Calu3 (cell line): ENCODE results near the gene UGT1A7. TPM values are rescaled to one million over a fixed set of nuclear protein-coding genes. Genes with fewer than 3 reads are reported as not detected.
A peak's percentile ranks its signal among the peaks of the same experiment; 100 is the strongest.
"Not testable (repeated sequence)": the region's sequence is repeated elsewhere in the genome, so short reads cannot be mapped to it uniquely, and the experiment has no call there.

Experiments
- BruUV-seq: library from RNA; stranded (reverse); fragments of 400-500 nt; replicated peaks from 2 replicates; lab custom pipeline; 2021; lab: Mats Ljungman, UMichigan
- CTCF ChIA-PET: fragments of 300-600 bp; sonication (Branson Sonifier 250); formaldehyde crosslinking; loops from one replicate; lab custom pipeline; 2022; ENCODE audit warnings: antibody characterized with exemption; lab: Charles Lee
- DNase-seq: peaks from one replicate; pipeline ENCODE4 v3.0.0; 2022
- H3K27ac Mint-ChIP-seq: one replicate; pipeline ENCODE4 v1.8.0; 2022; ENCODE audit warnings: mixed read lengths; ENCODE audit not compliant: unreplicated experiment
- H3K27me3 Mint-ChIP-seq: one replicate; pipeline ENCODE4 v1.8.0; 2022; ENCODE audit warnings: mixed read lengths; ENCODE audit not compliant: unreplicated experiment
- H3K36me3 Mint-ChIP-seq: one replicate; pipeline ENCODE4 v1.8.0; 2022; ENCODE audit warnings: mild to moderate bottlenecking, moderate library complexity, mixed read lengths; ENCODE audit not compliant: insufficient read depth, unreplicated experiment
- H3K4me1 Mint-ChIP-seq: one replicate; pipeline ENCODE4 v1.8.0; 2022; ENCODE audit warnings: mild to moderate bottlenecking, low read depth, mixed read lengths; ENCODE audit not compliant: unreplicated experiment
- H3K4me3 Mint-ChIP-seq: one replicate; pipeline ENCODE4 v1.8.0; 2022; ENCODE audit warnings: mild to moderate bottlenecking, low read depth, moderate library complexity, mixed read lengths; ENCODE audit not compliant: unreplicated experiment
- H3K9me3 Mint-ChIP-seq: one replicate; pipeline ENCODE4 v1.8.0; 2022; ENCODE audit warnings: low read depth, mixed read lengths; ENCODE audit not compliant: unreplicated experiment
- intact Hi-C: fragments of 100-400 bp; cut with micrococcal nuclease; formaldehyde crosslinking; loops from one replicate; pipeline ENCODE4 v1.10.0; 2022; ENCODE audit not compliant: unreplicated experiment
- total RNA-seq: library from RNA; stranded (reverse); gene quantifications from 2 replicates; pipeline ENCODE4 v1.2.3, GENCODE V29; 2022
- TF ChIP-seq, protein P1 (sequence below): fragments of 200-600 bp; IDR thresholded peaks from one replicate; pipeline ENCODE4 v1.8.0; 2022; ENCODE audit warnings: antibody characterized with exemption; ENCODE audit not compliant: unreplicated experiment

Gene UGT1A7
- total RNA-seq, 1 experiment from 2014 or later = 7.2 TPM

DNA sequence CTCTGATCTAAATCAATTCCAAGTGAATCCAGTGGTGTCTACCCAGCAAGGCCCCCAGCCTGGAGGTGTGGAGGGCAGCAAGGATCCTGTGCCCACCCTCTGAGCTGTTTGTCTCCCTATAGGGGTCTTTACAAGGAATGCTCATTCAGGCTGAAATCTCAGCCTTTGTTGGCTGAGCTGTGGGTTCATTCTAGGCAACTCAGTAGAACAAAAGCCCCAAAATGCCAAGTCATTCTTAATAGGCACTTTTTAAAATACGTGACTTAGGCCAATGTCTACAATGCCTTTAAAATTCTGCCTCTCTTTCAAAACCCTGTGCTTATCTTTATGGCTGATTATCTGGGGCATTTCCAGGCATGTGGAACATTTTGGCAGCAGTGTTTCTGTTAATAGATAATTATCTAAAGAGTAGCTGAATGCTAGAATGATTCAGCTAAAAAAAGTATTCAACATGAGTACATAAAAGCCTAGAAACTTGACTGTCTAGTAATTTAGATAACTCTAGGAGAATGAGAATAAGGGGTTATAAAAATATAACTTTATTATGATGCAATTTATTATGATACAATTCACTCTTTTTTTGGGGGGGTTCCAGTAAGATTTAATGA lies 18.4 kb downstream of the UGT1A7 start:
- CTCF ChIA-PET = interaction anchor here (0.8 to 1.2 kb wide), 2 partner anchors 9 to 60 kb away, joined by 4 read pairs; partner anchors contain the start of gene UGT1A1
- no TSS peak for BruUV-seq
- Mint-ChIP-seq H3K27ac (peak overlapping the region; percentile 65), H3K4me1 (peaks cover 86% of the 10 kb centered on the region), H3K27me3 (no peaks in the 10 kb centered on the region), H3K9me3 (no peaks in the 10 kb centered on the region), H3K4me3 (peak overlapping the region; percentile 65), H3K36me3 (peaks cover 56% of the 10 kb centered on the region)
- TF ChIP-seq, protein P1, sequence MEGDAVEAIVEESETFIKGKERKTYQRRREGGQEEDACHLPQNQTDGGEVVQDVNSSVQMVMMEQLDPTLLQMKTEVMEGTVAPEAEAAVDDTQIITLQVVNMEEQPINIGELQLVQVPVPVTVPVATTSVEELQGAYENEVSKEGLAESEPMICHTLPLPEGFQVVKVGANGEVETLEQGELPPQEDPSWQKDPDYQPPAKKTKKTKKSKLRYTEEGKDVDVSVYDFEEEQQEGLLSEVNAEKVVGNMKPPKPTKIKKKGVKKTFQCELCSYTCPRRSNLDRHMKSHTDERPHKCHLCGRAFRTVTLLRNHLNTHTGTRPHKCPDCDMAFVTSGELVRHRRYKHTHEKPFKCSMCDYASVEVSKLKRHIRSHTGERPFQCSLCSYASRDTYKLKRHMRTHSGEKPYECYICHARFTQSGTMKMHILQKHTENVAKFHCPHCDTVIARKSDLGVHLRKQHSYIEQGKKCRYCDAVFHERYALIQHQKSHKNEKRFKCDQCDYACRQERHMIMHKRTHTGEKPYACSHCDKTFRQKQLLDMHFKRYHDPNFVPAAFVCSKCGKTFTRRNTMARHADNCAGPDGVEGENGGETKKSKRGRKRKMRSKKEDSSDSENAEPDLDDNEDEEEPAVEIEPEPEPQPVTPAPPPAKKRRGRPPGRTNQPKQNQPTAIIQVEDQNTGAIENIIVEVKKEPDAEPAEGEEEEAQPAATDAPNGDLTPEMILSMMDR = no peak
- intact Hi-C loops = loop anchor here (10.0 kb wide), 1 partner anchor 135 kb away; no protein-coding TSS in a partner anchor
- peak; percentile 44 for DNase-seq

- H3K27me3 Mint-ChIP-seq, BruUV-seq, H3K4me3 Mint-ChIP-seq, DNase-seq, H3K9me3 Mint-ChIP-seq: not testable (repeated sequence)
- Mint-ChIP-seq H3K27ac (peak overlapping the region; percentile 65), H3K4me1 (peaks cover 86% of the 10 kb centered on the region), H3K36me3 (peaks cover 57% of the 10 kb centered on the region)
- CTCF ChIA-PET = interaction anchor here (0.8 to 1.2 kb wide), 2 partner anchors 9 to 59 kb away, joined by 4 read pairs; partner anchors contain the start of gene UGT1A1
- intact Hi-C loops = loop anchor here (10.0 kb wide), 1 partner anchor 134 kb away; no protein-coding TSS in a partner anchor
Measured at GRCh38 chr2:233700842-233701241, 19.1 kb downstream of the UGT1A7 start.

GRCh38 chr2:233702238-233702637 lies 20.5 kb downstream of the UGT1A7 start:
- Mint-ChIP-seq H3K27ac (peak overlapping the region; percentile 65), H3K4me1 (peaks cover 86% of the 10 kb centered on the region), H3K36me3 (peaks cover 43% of the 10 kb centered on the region), H3K9me3 (no peaks in the 10 kb centered on the region), H3K27me3 (no peaks in the 10 kb centered on the region), H3K4me3 (no peak overlapping the region)
- no TSS peak for BruUV-seq
- TF ChIP-seq, protein P1 = no peak
- CTCF ChIA-PET = no interaction called here
- intact Hi-C loops = loop anchor here (10.0 kb wide), 1 partner anchor 133 kb away; no protein-coding TSS in a partner anchor
- no peak for DNase-seq

GRCh38 chr2:233705911-233706506 lies 24.3 kb downstream of the UGT1A7 start:
- Mint-ChIP-seq H3K4me1 (peaks cover 93% of the 10 kb centered on the region), H3K27ac (peak overlapping the region; percentile 65), H3K27me3 (no peaks in the 10 kb centered on the region), H3K36me3 (peaks cover 38% of the 10 kb centered on the region), H3K4me3 (peak overlapping the region; percentile 8), H3K9me3 (no peaks in the 10 kb centered on the region)
- no TSS peak for BruUV-seq
- intact Hi-C loops = loop anchor here (2.0 to 10.0 kb wide), 4 partner anchors 67 to 299 kb away; no protein-coding TSS in a partner anchor
- CTCF ChIA-PET = interaction anchor here (0.7 to 1.7 kb wide), 6 partner anchors 10 to 284 kb away, joined by 3 to 7 read pairs (median 4); partner anchors contain the start of genes UGT1A1 and UGT1A6
- TF ChIP-seq, protein P1 = no peak
- peak; percentile 80 for DNase-seq
